HepG2 (cell line): ENCODE measurements around the gene AGPAT2. TPM values are rescaled to one million over a fixed set of nuclear protein-coding genes. Genes with fewer than 3 reads are reported as not detected.
A peak's percentile ranks its signal among the peaks of the same experiment; 100 is the strongest.

ENCODE experiments used
- LCORL ChIP-seq, 2 experiments: fragments of 450-650 bp in 1 of 2; sonication (generic) in 1 of 2; formaldehyde crosslinking in 1 of 2; IDR thresholded peaks; 2 replicates each; pipeline versions ENCODE4 v1.5.0 to v1.6.1; 2017 to 2020; ENCODE audit warnings: antibody characterized with exemption in 1 of 2, missing genetic modification reagents in 1 of 2
- NR2F1 ChIP-seq, 2 experiments: fragments of 450-650 bp in 1 of 2; formaldehyde crosslinking in 1 of 2; IDR thresholded peaks; 2 replicates each; pipeline versions ENCODE4 v1.5.0 to v1.6.1; 2016 to 2020; ENCODE audit warnings: mild to moderate bottlenecking in 1 of 2, missing compliant biosample characterization in 1 of 2, missing genetic modification reagents in 1 of 2, moderate library complexity in 1 of 2
- RBM39 ChIP-seq: fragments of 200-400 bp; formaldehyde crosslinking; IDR thresholded peaks from one replicate; pipeline ENCODE4 v1.6.1; 2018; ENCODE audit warnings: antibody characterized with exemption, mild to moderate bottlenecking, low read depth, low read length; ENCODE audit not compliant: poor library complexity, severe bottlenecking
- SP1 ChIP-seq, 2 experiments: fragments of 450-650 bp in 1 of 2; sonication (generic) in 1 of 2; formaldehyde crosslinking in 1 of 2; IDR thresholded peaks; 2 replicates each; pipeline versions ENCODE4 v1.4.0 to v1.6.1; 2016 to 2020; ENCODE audit warnings: missing genetic modification reagents in 1 of 2
- TBX2 ChIP-seq: sonication (generic); formaldehyde crosslinking; IDR thresholded peaks from 2 replicates; pipeline ENCODE4 v1.5.0; 2020; ENCODE audit warnings: missing genetic modification reagents, mild to moderate bottlenecking, borderline replicate concordance
- ZFP1 ChIP-seq: IDR thresholded peaks from 2 replicates; pipeline ENCODE4 v1.6.1; 2016
- ZNF124 ChIP-seq: sonication (generic); formaldehyde crosslinking; IDR thresholded peaks from 2 replicates; pipeline ENCODE4 v1.4.0; 2020; ENCODE audit warnings: missing genetic modification reagents
- ZNF160 ChIP-seq: sonication (generic); formaldehyde crosslinking; IDR thresholded peaks from 2 replicates; pipeline ENCODE4 v1.8.0; 2022; ENCODE audit warnings: mild to moderate bottlenecking, inconsistent platforms, missing genetic modification reagents
- ZNF225 ChIP-seq: sonication (generic); formaldehyde crosslinking; IDR thresholded peaks from 2 replicates; pipeline ENCODE4 v1.4.0; 2020; ENCODE audit warnings: mild to moderate bottlenecking, missing genetic modification reagents
- ZNF331 ChIP-seq: sonication (generic); formaldehyde crosslinking; IDR thresholded peaks from 2 replicates; pipeline ENCODE4 v1.4.0; 2020; ENCODE audit warnings: missing genetic modification reagents
- ZNF431 ChIP-seq: sonication (generic); formaldehyde crosslinking; IDR thresholded peaks from 2 replicates; pipeline ENCODE4 v1.9.0; 2022; ENCODE audit warnings: missing genetic modification reagents, low read depth, mild to moderate bottlenecking, borderline replicate concordance
- ZNF558 ChIP-seq: sonication (generic); formaldehyde crosslinking; IDR thresholded peaks from 2 replicates; pipeline ENCODE4 v1.9.0; 2022; ENCODE audit warnings: mild to moderate bottlenecking, missing genetic modification reagents, borderline replicate concordance
- ZNF572 ChIP-seq: sonication (generic); formaldehyde crosslinking; IDR thresholded peaks from 2 replicates; pipeline ENCODE4 v1.5.1; 2020; ENCODE audit warnings: mild to moderate bottlenecking, missing genetic modification reagents
- ZNF878 ChIP-seq: sonication (generic); formaldehyde crosslinking; IDR thresholded peaks from 2 replicates; pipeline ENCODE4 v1.8.1; 2023; ENCODE audit warnings: mild to moderate bottlenecking, missing genetic modification reagents, moderate library complexity
- polyA plus RNA-seq, 8 experiments: library from polyadenylated mRNA; depleted of rRNA in 3 of 8; stranded (reverse) in 7 of 8; unstranded in 1 of 8; fragments of >200 nt; fragmentation: Illumina TruSeq in 4 of 8; extraction: Trizol in 4 of 8; gene quantifications; 2 replicates each; pipeline versions ENCODE4 v1.2.1 to v1.2.3, GENCODE V29; 2011 to 2016; ENCODE audit warnings: low read depth in 4 of 8, missing spikeins in 1 of 8, mixed read lengths in 1 of 8; ENCODE audit not compliant: insufficient read depth in 1 of 8
- total RNA-seq, 5 experiments: library from RNA; depleted of rRNA; stranded (reverse); fragments of >200 nt; fragmentation: Illumina TruSeq; extraction: Trizol; gene quantifications; 2 replicates each; pipeline ENCODE4 v1.2.3, GENCODE V29; 2016; ENCODE audit warnings: low read depth in 1 of 5
- TF ChIP-seq, protein P1 (sequence below): sonication (generic); IDR thresholded peaks from 2 replicates; pipeline ENCODE4 v1.6.1; 2016; ENCODE audit warnings: low read depth, borderline replicate concordance
- TF ChIP-seq, protein P2 (sequence below): sonication (generic); formaldehyde crosslinking; conservative IDR thresholded peaks from 2 replicates; pipeline ENCODE4 v1.4.0; 2020; ENCODE audit warnings: mild to moderate bottlenecking, missing genetic modification reagents, moderate library complexity
- TF ChIP-seq, protein P3 (sequence below): IDR thresholded peaks from 2 replicates; pipeline ENCODE4 v1.6.1; 2018; ENCODE audit warnings: missing genetic modification reagents, mild to moderate bottlenecking, missing compliant biosample characterization

The AGPAT2 gene
- total and polyA plus RNA-seq, 2 of the 13 experiments (the other 11 are each of a cell fraction or from before 2014, with no cell fraction given), result 3.9 to 25.8 TPM

DNA sequence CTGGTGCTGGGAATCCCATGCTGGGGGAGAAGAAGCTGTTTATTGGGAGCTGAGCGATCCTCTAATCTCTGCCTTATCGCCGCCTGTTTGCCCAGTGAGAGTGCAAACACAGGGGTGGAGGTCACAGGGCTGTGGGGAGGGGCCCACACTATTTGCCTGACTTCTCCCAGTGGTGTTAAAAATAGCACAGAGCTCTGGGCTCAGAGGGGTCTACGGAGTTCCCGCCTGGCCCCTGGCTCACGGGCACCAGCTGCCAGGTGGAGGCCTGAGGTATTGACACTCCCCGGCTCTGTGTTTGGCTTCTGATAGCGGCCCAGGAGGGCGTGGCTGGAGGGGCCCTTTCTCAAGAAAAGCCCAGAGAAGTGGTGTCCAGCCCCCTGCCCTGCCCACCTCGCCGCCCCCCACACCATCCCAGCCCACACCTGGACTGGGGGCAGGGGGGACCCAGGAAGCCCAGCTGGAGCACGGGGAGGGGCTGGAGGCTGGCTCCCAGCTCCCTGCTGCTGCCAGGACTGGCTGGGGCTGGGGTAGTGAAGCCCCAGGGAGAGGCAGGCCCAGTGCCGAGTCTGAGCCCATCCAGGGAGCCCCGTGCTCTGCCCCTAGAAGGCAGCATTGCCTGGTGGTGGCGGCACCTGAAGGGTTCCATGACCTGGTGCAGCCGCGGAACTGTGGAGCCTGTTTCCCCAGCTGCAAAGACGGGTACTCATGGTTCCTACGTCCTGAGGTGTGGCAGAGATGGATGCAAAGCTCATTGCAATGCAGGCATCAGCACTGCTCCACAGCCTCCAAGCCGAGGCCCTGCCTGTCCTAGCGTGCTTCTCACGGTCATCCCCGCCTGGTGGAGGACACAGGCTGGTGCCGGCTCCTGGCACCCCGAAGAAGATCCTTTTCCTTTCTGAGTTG is 60.3 kb downstream of the AGPAT2 start (continued):
- no peak for TF ChIP-seq RBM39
- TF ChIP-seq ZNF558, result peak; percentile 65; the same call in 1 of the 2 replicates
- TF ChIP-seq ZNF160 (CRISPR knock-in tag), result peak; percentile 13; the same call in 1 of the 2 replicates
- peak; percentile 28; the same call in 1 of the 2 replicates for TF ChIP-seq ZNF124
- TF ChIP-seq ZNF225 (CRISPR knock-in tag), result no peak
- no peak for TF ChIP-seq LCORL (IDR thresholded peaks at IDR 0.05)
- peak; percentile 74; the same call in 1 of the 2 replicates for TF ChIP-seq LCORL (CRISPR knock-in tag; IDR thresholded peaks at IDR 0.05)
- TF ChIP-seq ZNF331 (CRISPR knock-in tag), result peak; percentile 70
- no peak for TF ChIP-seq ZNF572 (CRISPR knock-in tag)
- TF ChIP-seq, protein P1, sequence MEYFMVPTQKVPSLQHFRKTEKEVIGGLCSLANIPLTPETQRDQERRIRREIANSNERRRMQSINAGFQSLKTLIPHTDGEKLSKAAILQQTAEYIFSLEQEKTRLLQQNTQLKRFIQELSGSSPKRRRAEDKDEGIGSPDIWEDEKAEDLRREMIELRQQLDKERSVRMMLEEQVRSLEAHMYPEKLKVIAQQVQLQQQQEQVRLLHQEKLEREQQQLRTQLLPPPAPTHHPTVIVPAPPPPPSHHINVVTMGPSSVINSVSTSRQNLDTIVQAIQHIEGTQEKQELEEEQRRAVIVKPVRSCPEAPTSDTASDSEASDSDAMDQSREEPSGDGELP, result peak; percentile 87
- TF ChIP-seq ZNF878 (CRISPR knock-in tag), result peak; percentile 67; the same call in 1 of the 2 replicates
- peak; percentile 63; the same call in 1 of the 2 replicates for TF ChIP-seq ZNF431
- TF ChIP-seq TBX2 (CRISPR knock-in tag), result peak; percentile 98
- TF ChIP-seq, protein P2, sequence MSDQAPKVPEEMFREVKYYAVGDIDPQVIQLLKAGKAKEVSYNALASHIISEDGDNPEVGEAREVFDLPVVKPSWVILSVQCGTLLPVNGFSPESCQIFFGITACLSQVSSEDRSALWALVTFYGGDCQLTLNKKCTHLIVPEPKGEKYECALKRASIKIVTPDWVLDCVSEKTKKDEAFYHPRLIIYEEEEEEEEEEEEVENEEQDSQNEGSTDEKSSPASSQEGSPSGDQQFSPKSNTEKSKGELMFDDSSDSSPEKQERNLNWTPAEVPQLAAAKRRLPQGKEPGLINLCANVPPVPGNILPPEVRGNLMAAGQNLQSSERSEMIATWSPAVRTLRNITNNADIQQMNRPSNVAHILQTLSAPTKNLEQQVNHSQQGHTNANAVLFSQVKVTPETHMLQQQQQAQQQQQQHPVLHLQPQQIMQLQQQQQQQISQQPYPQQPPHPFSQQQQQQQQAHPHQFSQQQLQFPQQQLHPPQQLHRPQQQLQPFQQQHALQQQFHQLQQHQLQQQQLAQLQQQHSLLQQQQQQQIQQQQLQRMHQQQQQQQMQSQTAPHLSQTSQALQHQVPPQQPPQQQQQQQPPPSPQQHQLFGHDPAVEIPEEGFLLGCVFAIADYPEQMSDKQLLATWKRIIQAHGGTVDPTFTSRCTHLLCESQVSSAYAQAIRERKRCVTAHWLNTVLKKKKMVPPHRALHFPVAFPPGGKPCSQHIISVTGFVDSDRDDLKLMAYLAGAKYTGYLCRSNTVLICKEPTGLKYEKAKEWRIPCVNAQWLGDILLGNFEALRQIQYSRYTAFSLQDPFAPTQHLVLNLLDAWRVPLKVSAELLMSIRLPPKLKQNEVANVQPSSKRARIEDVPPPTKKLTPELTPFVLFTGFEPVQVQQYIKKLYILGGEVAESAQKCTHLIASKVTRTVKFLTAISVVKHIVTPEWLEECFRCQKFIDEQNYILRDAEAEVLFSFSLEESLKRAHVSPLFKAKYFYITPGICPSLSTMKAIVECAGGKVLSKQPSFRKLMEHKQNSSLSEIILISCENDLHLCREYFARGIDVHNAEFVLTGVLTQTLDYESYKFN, result peak; percentile 87
- peak; percentile 97 to 99 for TF ChIP-seq NR2F1 (CRISPR knock-in tag; IDR thresholded peaks at IDR 0.05)
- TF ChIP-seq, protein P3, sequence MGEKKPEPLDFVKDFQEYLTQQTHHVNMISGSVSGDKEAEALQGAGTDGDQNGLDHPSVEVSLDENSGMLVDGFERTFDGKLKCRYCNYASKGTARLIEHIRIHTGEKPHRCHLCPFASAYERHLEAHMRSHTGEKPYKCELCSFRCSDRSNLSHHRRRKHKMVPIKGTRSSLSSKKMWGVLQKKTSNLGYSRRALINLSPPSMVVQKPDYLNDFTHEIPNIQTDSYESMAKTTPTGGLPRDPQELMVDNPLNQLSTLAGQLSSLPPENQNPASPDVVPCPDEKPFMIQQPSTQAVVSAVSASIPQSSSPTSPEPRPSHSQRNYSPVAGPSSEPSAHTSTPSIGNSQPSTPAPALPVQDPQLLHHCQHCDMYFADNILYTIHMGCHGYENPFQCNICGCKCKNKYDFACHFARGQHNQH (CRISPR knock-in tag), result peak; percentile 76; the same call in 1 of the 2 replicates
- peak; percentile 77; the same call in 1 of the 2 replicates for TF ChIP-seq ZFP1 (CRISPR knock-in tag)
- no peak for TF ChIP-seq SP1 (IDR thresholded peaks at IDR 0.05)
- peak; percentile 57; the same call in 1 of the 2 replicates for TF ChIP-seq SP1 (CRISPR knock-in tag; IDR thresholded peaks at IDR 0.05)
